SW480 (cell line): Measurements from ENCODE around the gene LENG8.
"Not testable (repeated sequence)": the region's sequence is repeated elsewhere in the genome, so short reads cannot be mapped to it uniquely, and the experiment has no call there.

Experiments used
- DNase-seq: peaks from one replicate; pipeline ENCODE4 v3.0.0-alpha.2; 2016; ENCODE audit warnings: low spot score

Gene LENG8

GRCh38 chr19:54461613-54462012, 12.6 kb downstream of the LENG8 start:
- DNase-seq, result no peak

GRCh38 chr19:54462047-54462654, 13.2 kb downstream of the LENG8 start:
- peak; percentile 36 for DNase-seq

GRCh38 chr19:54462655-54463530, 13.9 kb downstream of the LENG8 start:
- DNase-seq, result peak; percentile 85

- DNase-seq, result no peak
Observed at GRCh38 chr19:54463531-54464043, 14.6 kb downstream of the LENG8 start, which contains the start of gene LENG9. TSS of gene LENG9 (minus strand) at chr19:54463778. CDS start at chr19:54463526, 252 bp downstream.

- DNase-seq, result peak; percentile 100
Observed at GRCh38 chr19:54464044-54464629, 15.1 kb downstream of the LENG8 start.

GRCh38 chr19:54464630-54465425, 15.8 kb downstream of the LENG8 start:
- DNase-seq, result peak; percentile 98

- DNase-seq, result no peak
Observed at GRCh38 chr19:54465426-54466109, 16.6 kb downstream of the LENG8 start.

- not testable (repeated sequence) for DNase-seq
Observed at GRCh38 chr19:54466110-54466480, 17.1 kb downstream of the LENG8 start.

- no peak for DNase-seq
Observed at GRCh38 chr19:54469496-54469934, 20.5 kb downstream of the LENG8 start.

- DNase-seq, result no peak
Observed at GRCh38 chr19:54470276-54470887, 21.4 kb downstream of the LENG8 start.

GRCh38 chr19:54470991-54471782, 22.2 kb downstream of the LENG8 start:
- peak; percentile 54 for DNase-seq

- peak; percentile 36 for DNase-seq
Observed at GRCh38 chr19:54473071-54473891, 24.3 kb downstream of the LENG8 start, which contains the start of gene CDC42EP5. TSS of gene CDC42EP5 (minus strand) at chr19:54473296. CDS start at chr19:54465547, 7,749 bp downstream.

GRCh38 chr19:54473892-54474372, 24.9 kb downstream of the LENG8 start:
- no peak for DNase-seq

GRCh38 chr19:54475706-54476105, 26.7 kb downstream of the LENG8 start:
- DNase-seq, result no peak

GRCh38 chr19:54477650-54478049, 28.7 kb downstream of the LENG8 start:
- DNase-seq, result peak; percentile 33

GRCh38 chr19:54478677-54479266, 29.8 kb downstream of the LENG8 start:
- DNase-seq, result peak; percentile 59

- no peak for DNase-seq
Observed at GRCh38 chr19:54480051-54480450, 31.1 kb downstream of the LENG8 start.

GRCh38 chr19:54481326-54481930, 32.4 kb downstream of the LENG8 start:
- DNase-seq, result peak; percentile 66
